HepG2 (cell line): ENCODE measurements around the gene BCKDHA. TPM values are rescaled to one million over a fixed set of nuclear protein-coding genes. Genes with fewer than 3 reads are reported as not detected.

Experiments
- AGO1 ChIP-seq: fragments of 200-400 bp; formaldehyde crosslinking; IDR thresholded peaks from 2 replicates; pipeline ENCODE4 v1.6.1; 2017; ENCODE audit warnings: mild to moderate bottlenecking, low read depth, low read length, moderate library complexity; ENCODE audit not compliant: poor library complexity, severe bottlenecking
- CENPX ChIP-seq: sonication (generic); formaldehyde crosslinking; IDR thresholded peaks from 2 replicates; pipeline ENCODE4 v1.9.0; 2021; ENCODE audit warnings: mild to moderate bottlenecking, missing genetic modification reagents, moderate library complexity
- E2F5 ChIP-seq: sonication (generic); formaldehyde crosslinking; conservative IDR thresholded peaks from 2 replicates; pipeline ENCODE4 v1.4.0; 2020; ENCODE audit warnings: missing genetic modification reagents
- ISL2 ChIP-seq: sonication (generic); formaldehyde crosslinking; IDR thresholded peaks from 2 replicates; pipeline ENCODE4 v1.5.0; 2020; ENCODE audit warnings: missing genetic modification reagents
- MIER3 ChIP-seq: IDR thresholded peaks from 2 replicates; pipeline ENCODE4 v1.6.1; 2016; ENCODE audit warnings: missing compliant biosample characterization, borderline replicate concordance
- MYNN ChIP-seq: sonication (generic); formaldehyde crosslinking; IDR thresholded peaks from 2 replicates; pipeline ENCODE4 v1.4.0; 2020; ENCODE audit warnings: mild to moderate bottlenecking, low read depth, missing genetic modification reagents
- SMAD9 ChIP-seq: sonication (generic); formaldehyde crosslinking; IDR thresholded peaks from 2 replicates; pipeline ENCODE4 v1.5.1; 2020; ENCODE audit warnings: mild to moderate bottlenecking, missing genetic modification reagents
- SNRNP70 ChIP-seq: fragments of 200-400 bp; formaldehyde crosslinking; IDR thresholded peaks from 2 replicates; pipeline ENCODE4 v1.6.1; 2017; ENCODE audit warnings: mild to moderate bottlenecking, low read depth, low read length, moderate library complexity
- TAF1 ChIP-seq: sonication (generic); formaldehyde crosslinking; IDR thresholded peaks from 2 replicates; pipeline ENCODE4 v1.4.0; 2020; ENCODE audit warnings: missing genetic modification reagents
- TBX2 ChIP-seq: sonication (generic); formaldehyde crosslinking; IDR thresholded peaks from 2 replicates; pipeline ENCODE4 v1.5.0; 2020; ENCODE audit warnings: missing genetic modification reagents, mild to moderate bottlenecking, borderline replicate concordance
- TP53 ChIP-seq: sonication (generic); formaldehyde crosslinking; conservative IDR thresholded peaks from 2 replicates; pipeline ENCODE4 v1.4.0; 2020; ENCODE audit warnings: missing genetic modification reagents
- TRIM22 ChIP-seq: fragments of 450-650 bp; IDR thresholded peaks from 2 replicates; pipeline ENCODE4 v1.6.1; 2017
- ZBTB42 ChIP-seq: sonication (generic); formaldehyde crosslinking; IDR thresholded peaks from 2 replicates; pipeline ENCODE4 v1.5.0; 2020; ENCODE audit warnings: mild to moderate bottlenecking, missing genetic modification reagents
- ZFP1 ChIP-seq: IDR thresholded peaks from 2 replicates; pipeline ENCODE4 v1.6.1; 2016
- ZFY ChIP-seq: sonication (generic); formaldehyde crosslinking; IDR thresholded peaks from 2 replicates; pipeline ENCODE4 v1.4.0; 2020; ENCODE audit warnings: missing genetic modification reagents
- ZNF275 ChIP-seq: sonication (generic); formaldehyde crosslinking; IDR thresholded peaks from 2 replicates; pipeline ENCODE4 v1.8.0; 2022; ENCODE audit warnings: missing genetic modification reagents, mild to moderate bottlenecking, inconsistent platforms, borderline replicate concordance
- ZNF350 ChIP-seq: sonication (generic); formaldehyde crosslinking; IDR thresholded peaks from 2 replicates; pipeline ENCODE4 v1.4.0; 2020; ENCODE audit warnings: mild to moderate bottlenecking, low read depth, missing genetic modification reagents, borderline replicate concordance
- ZNF512B ChIP-seq: sonication (generic); formaldehyde crosslinking; IDR thresholded peaks from 2 replicates; pipeline ENCODE4 v1.5.1; 2020; ENCODE audit warnings: missing genetic modification reagents, mild to moderate bottlenecking, borderline replicate concordance
- ZNF737 ChIP-seq: sonication (generic); formaldehyde crosslinking; IDR thresholded peaks from 2 replicates; pipeline ENCODE4 v1.5.0; 2020; ENCODE audit warnings: missing genetic modification reagents, mild to moderate bottlenecking, borderline replicate concordance
- ZNF800 ChIP-seq: sonication (generic); formaldehyde crosslinking; IDR thresholded peaks from 2 replicates; pipeline ENCODE4 v1.4.0; 2020; ENCODE audit warnings: missing genetic modification reagents
- ZNF850 ChIP-seq: sonication (generic); formaldehyde crosslinking; conservative IDR thresholded peaks from 2 replicates; pipeline ENCODE4 v1.9.0; 2021; ENCODE audit warnings: mild to moderate bottlenecking, missing genetic modification reagents
- ZSCAN20 ChIP-seq: sonication (generic); formaldehyde crosslinking; IDR thresholded peaks from 2 replicates; pipeline ENCODE4 v1.4.0; 2020; ENCODE audit warnings: missing genetic modification reagents, mild to moderate bottlenecking, borderline replicate concordance
- polyA plus RNA-seq, 8 experiments: library from polyadenylated mRNA; depleted of rRNA in 3 of 8; stranded (reverse) in 7 of 8; unstranded in 1 of 8; fragments of >200 nt; fragmentation: Illumina TruSeq in 4 of 8; extraction: Trizol in 4 of 8; gene quantifications; 2 replicates each; pipeline versions ENCODE4 v1.2.1 to v1.2.3, GENCODE V29; 2011 to 2016; ENCODE audit warnings: low read depth in 4 of 8, missing spikeins in 1 of 8, mixed read lengths in 1 of 8; ENCODE audit not compliant: insufficient read depth in 1 of 8
- total RNA-seq, 5 experiments: library from RNA; depleted of rRNA; stranded (reverse); fragments of >200 nt; fragmentation: Illumina TruSeq; extraction: Trizol; gene quantifications; 2 replicates each; pipeline ENCODE4 v1.2.3, GENCODE V29; 2016; ENCODE audit warnings: low read depth in 1 of 5

BCKDHA gene
- total and polyA plus RNA-seq, 2 of the 13 experiments (the other 11 are each of a cell fraction or from before 2014, with no cell fraction given), result 11.8 to 31.5 TPM

- TF ChIP-seq ZFY (CRISPR knock-in tag) (peak; percentile 57), ISL2 (CRISPR knock-in tag) (no peak), ZBTB42 (CRISPR knock-in tag) (no peak), CENPX (CRISPR knock-in tag) (no peak), AGO1 (no peak), TAF1 (peak; percentile 68), ZNF512B (CRISPR knock-in tag) (no peak), E2F5 (CRISPR knock-in tag) (no peak), TBX2 (CRISPR knock-in tag) (peak; percentile 49), TP53 (CRISPR knock-in tag) (no peak), ZFP1 (no peak), MIER3 (no peak), SNRNP70 (no peak), ZNF350 (CRISPR knock-in tag) (no peak), ZNF800 (CRISPR knock-in tag) (no peak), ZNF850 (CRISPR knock-in tag) (no peak), ZSCAN20 (CRISPR knock-in tag) (no peak), SMAD9 (CRISPR knock-in tag) (no peak), MYNN (no peak), ZNF737 (CRISPR knock-in tag) (no peak), TRIM22 (no peak), ZNF275 (CRISPR knock-in tag) (no peak)
These were observed 29.5 kb downstream of the BCKDHA start, which contains the start of gene B3GNT8 (continued) for GRCh38 chr19:41426952-41427646.
